K562 (cell line): ENCODE measurements around the gene HOXD12. TPM values are rescaled to one million over a fixed set of nuclear protein-coding genes. Genes with fewer than 3 reads are reported as not detected.

Source experiments
- BRCA1 ChIP-seq, 2 experiments: fragments of 450-650 bp in 1 of 2; sonication (generic) in 1 of 2; formaldehyde crosslinking in 1 of 2; IDR thresholded peaks; 2 replicates each; pipeline versions ENCODE4 v1.5.0 to v1.6.1; 2017 to 2020; ENCODE audit warnings: mild to moderate bottlenecking in 1 of 2, missing genetic modification reagents in 1 of 2
- C11orf30 ChIP-seq: fragments of 450-650 bp; IDR thresholded peaks from 2 replicates; pipeline ENCODE4 v1.6.1; 2016; ENCODE audit warnings: low read depth, mild to moderate bottlenecking
- HMG20A ChIP-seq: fragments of 450-650 bp; formaldehyde crosslinking; conservative IDR thresholded peaks from 2 replicates; pipeline ENCODE4 v1.4.0; 2020; ENCODE audit warnings: mild to moderate bottlenecking, mixed read lengths
- KLF1 ChIP-seq: fragments of 450-650 bp; IDR thresholded peaks from 2 replicates; pipeline ENCODE4 v1.6.1; 2016; ENCODE audit warnings: missing genetic modification characterization, missing compliant biosample characterization
- SLC30A9 ChIP-seq: fragments of 250-450 bp; sonication (Bioruptor Pico); IDR thresholded peaks from 2 replicates; pipeline ENCODE4 v1.8.0; 2022; ENCODE audit warnings: mild to moderate bottlenecking, moderate library complexity
- U2AF2 ChIP-seq: fragments of 200-400 bp; formaldehyde crosslinking; optimal IDR thresholded peaks from 2 replicates; pipeline ENCODE3; 2017; ENCODE audit warnings: low read depth, mild to moderate bottlenecking, low read length
- ZBED1 ChIP-seq: IDR thresholded peaks from 2 replicates; pipeline ENCODE4 v1.6.1; 2014
- polyA plus RNA-seq, 8 experiments: library from polyadenylated mRNA; depleted of rRNA in 4 of 8; stranded (reverse) in 5 of 8; unstranded in 3 of 8; fragments of >200 nt; fragmentation: Nextera tagmentation in 2 of 8; fragmentation: Illumina TruSeq in 1 of 8; extraction: Ambion mirVana in 2 of 8; extraction: Trizol in 1 of 8; gene quantifications; 2 replicates each; pipeline versions ENCODE4 v1.2.1 to v1.2.3, GENCODE V29; 2011 to 2014; ENCODE audit warnings: inconsistent platforms in 1 of 8, missing spikeins in 1 of 8
- total RNA-seq, 7 experiments: library from RNA; depleted of rRNA in 6 of 7; stranded (reverse); fragments of >200 nt in 6 of 7; fragmentation: Illumina TruSeq in 2 of 7; extraction: Trizol in 2 of 7; gene quantifications; 2 replicates each; pipeline versions ENCODE4 v1.2.1 to v1.2.3, GENCODE V29; 2011 to 2021; ENCODE audit warnings: low replicate concordance in 1 of 7
- TF ChIP-seq, protein P1 (sequence below): fragments of 450-650 bp; IDR thresholded peaks from 2 replicates; pipeline ENCODE4 v1.6.1; 2016; ENCODE audit warnings: mild to moderate bottlenecking, moderate library complexity
- TF ChIP-seq, protein P2 (sequence below): fragments of 450-650 bp; IDR thresholded peaks from 2 replicates; pipeline ENCODE4 v1.6.1; 2016; ENCODE audit warnings: low read depth, mild to moderate bottlenecking, moderate library complexity

HOXD12 gene
- total and polyA plus RNA-seq, 9 of the 15 experiments (the other 6 are each of a cell fraction or from before 2014, with no cell fraction given): not detected

DNA sequence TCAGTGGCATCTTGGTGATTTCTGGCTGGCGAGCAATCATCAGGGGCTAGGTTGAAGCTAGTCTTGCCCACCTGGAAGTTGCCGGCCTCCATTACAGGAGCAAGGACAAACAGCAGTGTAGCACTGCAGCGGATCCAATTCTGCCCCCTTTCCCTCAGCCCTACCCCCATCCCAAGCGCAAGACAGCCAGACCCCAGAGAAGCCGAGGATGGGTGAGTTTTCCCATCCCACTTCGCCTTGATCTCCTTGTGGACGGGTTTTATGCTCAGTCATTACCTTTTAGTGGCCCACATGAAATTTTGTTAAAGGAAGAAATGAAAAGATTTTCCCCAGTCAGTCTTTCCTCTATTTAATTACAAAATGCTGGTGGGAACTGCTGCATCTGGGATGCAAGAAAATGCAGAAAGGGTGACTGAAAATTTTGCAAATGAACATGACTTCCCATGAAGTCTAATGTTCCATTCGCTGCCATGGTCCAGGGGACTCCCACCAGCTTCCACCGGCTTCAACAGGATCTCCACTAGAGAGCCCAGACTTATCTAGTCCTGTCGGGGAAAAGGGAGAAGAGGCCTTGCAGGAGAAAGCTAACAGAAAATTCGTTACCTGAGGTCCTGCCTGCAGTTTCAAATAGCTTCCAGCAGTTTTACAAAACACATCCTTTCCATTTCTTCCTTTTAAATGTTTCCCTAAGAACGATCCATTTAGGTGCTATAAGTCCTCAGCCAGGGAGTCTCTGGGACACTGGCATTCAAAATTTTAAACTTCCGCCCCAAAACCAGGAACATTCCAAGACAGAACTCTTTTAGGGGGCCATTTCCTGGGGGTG is 21.0 kb downstream of the HOXD12 start (continued):
- TF ChIP-seq, protein P1, sequence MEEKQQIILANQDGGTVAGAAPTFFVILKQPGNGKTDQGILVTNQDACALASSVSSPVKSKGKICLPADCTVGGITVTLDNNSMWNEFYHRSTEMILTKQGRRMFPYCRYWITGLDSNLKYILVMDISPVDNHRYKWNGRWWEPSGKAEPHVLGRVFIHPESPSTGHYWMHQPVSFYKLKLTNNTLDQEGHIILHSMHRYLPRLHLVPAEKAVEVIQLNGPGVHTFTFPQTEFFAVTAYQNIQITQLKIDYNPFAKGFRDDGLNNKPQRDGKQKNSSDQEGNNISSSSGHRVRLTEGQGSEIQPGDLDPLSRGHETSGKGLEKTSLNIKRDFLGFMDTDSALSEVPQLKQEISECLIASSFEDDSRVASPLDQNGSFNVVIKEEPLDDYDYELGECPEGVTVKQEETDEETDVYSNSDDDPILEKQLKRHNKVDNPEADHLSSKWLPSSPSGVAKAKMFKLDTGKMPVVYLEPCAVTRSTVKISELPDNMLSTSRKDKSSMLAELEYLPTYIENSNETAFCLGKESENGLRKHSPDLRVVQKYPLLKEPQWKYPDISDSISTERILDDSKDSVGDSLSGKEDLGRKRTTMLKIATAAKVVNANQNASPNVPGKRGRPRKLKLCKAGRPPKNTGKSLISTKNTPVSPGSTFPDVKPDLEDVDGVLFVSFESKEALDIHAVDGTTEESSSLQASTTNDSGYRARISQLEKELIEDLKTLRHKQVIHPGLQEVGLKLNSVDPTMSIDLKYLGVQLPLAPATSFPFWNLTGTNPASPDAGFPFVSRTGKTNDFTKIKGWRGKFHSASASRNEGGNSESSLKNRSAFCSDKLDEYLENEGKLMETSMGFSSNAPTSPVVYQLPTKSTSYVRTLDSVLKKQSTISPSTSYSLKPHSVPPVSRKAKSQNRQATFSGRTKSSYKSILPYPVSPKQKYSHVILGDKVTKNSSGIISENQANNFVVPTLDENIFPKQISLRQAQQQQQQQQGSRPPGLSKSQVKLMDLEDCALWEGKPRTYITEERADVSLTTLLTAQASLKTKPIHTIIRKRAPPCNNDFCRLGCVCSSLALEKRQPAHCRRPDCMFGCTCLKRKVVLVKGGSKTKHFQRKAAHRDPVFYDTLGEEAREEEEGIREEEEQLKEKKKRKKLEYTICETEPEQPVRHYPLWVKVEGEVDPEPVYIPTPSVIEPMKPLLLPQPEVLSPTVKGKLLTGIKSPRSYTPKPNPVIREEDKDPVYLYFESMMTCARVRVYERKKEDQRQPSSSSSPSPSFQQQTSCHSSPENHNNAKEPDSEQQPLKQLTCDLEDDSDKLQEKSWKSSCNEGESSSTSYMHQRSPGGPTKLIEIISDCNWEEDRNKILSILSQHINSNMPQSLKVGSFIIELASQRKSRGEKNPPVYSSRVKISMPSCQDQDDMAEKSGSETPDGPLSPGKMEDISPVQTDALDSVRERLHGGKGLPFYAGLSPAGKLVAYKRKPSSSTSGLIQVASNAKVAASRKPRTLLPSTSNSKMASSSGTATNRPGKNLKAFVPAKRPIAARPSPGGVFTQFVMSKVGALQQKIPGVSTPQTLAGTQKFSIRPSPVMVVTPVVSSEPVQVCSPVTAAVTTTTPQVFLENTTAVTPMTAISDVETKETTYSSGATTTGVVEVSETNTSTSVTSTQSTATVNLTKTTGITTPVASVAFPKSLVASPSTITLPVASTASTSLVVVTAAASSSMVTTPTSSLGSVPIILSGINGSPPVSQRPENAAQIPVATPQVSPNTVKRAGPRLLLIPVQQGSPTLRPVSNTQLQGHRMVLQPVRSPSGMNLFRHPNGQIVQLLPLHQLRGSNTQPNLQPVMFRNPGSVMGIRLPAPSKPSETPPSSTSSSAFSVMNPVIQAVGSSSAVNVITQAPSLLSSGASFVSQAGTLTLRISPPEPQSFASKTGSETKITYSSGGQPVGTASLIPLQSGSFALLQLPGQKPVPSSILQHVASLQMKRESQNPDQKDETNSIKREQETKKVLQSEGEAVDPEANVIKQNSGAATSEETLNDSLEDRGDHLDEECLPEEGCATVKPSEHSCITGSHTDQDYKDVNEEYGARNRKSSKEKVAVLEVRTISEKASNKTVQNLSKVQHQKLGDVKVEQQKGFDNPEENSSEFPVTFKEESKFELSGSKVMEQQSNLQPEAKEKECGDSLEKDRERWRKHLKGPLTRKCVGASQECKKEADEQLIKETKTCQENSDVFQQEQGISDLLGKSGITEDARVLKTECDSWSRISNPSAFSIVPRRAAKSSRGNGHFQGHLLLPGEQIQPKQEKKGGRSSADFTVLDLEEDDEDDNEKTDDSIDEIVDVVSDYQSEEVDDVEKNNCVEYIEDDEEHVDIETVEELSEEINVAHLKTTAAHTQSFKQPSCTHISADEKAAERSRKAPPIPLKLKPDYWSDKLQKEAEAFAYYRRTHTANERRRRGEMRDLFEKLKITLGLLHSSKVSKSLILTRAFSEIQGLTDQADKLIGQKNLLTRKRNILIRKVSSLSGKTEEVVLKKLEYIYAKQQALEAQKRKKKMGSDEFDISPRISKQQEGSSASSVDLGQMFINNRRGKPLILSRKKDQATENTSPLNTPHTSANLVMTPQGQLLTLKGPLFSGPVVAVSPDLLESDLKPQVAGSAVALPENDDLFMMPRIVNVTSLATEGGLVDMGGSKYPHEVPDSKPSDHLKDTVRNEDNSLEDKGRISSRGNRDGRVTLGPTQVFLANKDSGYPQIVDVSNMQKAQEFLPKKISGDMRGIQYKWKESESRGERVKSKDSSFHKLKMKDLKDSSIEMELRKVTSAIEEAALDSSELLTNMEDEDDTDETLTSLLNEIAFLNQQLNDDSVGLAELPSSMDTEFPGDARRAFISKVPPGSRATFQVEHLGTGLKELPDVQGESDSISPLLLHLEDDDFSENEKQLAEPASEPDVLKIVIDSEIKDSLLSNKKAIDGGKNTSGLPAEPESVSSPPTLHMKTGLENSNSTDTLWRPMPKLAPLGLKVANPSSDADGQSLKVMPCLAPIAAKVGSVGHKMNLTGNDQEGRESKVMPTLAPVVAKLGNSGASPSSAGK: no peak
- no peak for TF ChIP-seq U2AF2
- no peak for TF ChIP-seq BRCA1 (IDR thresholded peaks at IDR 0.05)
- no peak for TF ChIP-seq BRCA1 (CRISPR knock-in tag; IDR thresholded peaks at IDR 0.05)
- no peak for TF ChIP-seq ZBED1
- TF ChIP-seq C11orf30: no peak
- TF ChIP-seq KLF1: no peak
- TF ChIP-seq SLC30A9 (CRISPR knock-in tag): no peak
- TF ChIP-seq, protein P2, sequence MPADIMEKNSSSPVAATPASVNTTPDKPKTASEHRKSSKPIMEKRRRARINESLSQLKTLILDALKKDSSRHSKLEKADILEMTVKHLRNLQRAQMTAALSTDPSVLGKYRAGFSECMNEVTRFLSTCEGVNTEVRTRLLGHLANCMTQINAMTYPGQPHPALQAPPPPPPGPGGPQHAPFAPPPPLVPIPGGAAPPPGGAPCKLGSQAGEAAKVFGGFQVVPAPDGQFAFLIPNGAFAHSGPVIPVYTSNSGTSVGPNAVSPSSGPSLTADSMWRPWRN: no peak
- TF ChIP-seq HMG20A: no peak
